ENCODE data around the gene PEAK1.

PEAK1 gene

DNA sequence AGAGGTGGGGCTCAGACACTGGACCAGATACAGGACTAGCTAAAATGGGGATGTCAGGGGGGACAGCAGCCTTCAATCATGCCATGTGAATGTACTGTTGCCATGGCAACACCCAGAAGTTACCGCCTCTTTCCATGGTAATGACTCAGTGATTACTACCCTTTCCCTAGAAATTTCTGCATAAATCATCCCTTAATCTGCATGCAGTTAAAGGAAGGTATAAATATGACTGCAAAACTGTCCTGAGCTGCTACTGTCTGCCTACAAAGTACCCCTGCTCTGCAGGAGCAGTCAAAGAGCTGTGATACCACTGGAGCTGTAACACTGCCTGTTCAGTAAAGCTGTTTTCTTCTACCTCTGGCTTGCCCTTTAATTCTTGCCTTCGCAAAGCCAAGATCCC lies 168.2 kb downstream of the PEAK1 start:
- Histone ChIP-seq H3K4me3 (no peak overlapping the region), H3K4me1 (no peaks in the 10 kb centered on the region), H3K36me3 (no peaks in the 10 kb centered on the region), H3K27me3 (no peaks in the 10 kb centered on the region), H4K20me1 (no peaks in the 10 kb centered on the region), H3K4me2 (no peak overlapping the region), H3K9ac (no peak overlapping the region), H3K27ac (no peak overlapping the region), H3K9me3 (no peaks in the 10 kb centered on the region)
- TF ChIP-seq Cebpa-rat (IDR thresholded peaks at IDR 0.05) = no peak

DNA sequence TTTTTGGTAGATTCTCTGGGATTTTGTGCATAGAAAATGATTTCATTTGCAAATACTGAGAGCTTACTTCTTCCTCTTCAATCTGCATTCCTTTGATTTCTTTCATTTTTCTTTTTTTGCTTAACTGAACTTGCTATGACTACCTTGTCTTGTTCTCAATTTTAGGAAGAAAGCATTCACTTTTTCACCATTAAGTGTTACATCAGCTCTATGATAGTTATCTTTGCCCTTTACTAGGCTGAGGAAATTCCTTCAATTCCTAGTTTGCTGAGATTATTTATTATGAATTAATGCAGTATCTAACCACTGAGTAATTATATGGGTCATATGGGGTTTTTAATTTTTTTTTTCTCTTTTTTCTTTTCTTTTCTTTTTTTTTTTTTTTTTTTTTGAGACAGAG lies 172.8 kb downstream of the PEAK1 start:
- Histone ChIP-seq H3K4me2 (no peak overlapping the region), H3K9ac (no peak overlapping the region), H3K4me1 (no peaks in the 10 kb centered on the region), H3K9me3 (no peaks in the 10 kb centered on the region), H4K20me1 (no peaks in the 10 kb centered on the region), H3K27ac (no peak overlapping the region), H3K36me3 (no peaks in the 10 kb centered on the region), H3K4me3 (no peak overlapping the region), H3K27me3 (no peaks in the 10 kb centered on the region)
- TF ChIP-seq Cebpa-rat (IDR thresholded peaks at IDR 0.05) = no peak

DNA sequence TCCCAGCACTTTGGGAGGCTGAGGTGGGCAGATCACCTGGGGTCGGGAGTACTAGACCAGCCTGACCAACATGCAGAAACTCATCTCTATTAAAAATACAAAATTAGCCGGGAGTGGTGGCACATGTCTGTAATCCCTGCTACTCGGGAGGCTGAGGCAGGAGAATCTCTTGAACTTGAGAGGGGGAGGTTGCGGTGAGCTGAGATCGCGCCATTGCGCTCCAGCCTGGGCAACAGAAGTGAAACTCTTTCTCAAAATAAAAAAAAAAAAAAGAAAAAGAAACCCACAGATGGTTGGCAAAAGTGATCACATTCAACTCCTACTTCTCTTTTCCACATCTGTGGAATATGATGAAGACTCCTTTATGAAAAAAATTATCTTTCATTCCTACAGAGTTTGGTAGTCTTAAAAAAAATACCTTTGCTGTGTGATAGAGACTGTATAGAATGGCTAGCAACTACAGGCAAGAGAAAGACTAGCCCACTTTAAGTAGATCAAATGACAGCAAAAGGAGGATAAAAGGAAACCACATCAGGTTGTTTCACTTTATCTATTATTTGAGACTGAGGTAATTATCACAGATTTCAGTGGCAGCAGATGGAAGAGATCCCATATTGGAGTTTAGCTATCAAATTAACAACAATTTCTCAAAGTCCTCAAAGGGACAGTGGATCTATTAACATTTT lies 176.0 kb downstream of the PEAK1 start:
- no peak overlapping the region for H3K27ac ChIP-seq
- H3K4me2 ChIP-seq = no peak overlapping the region

DNA sequence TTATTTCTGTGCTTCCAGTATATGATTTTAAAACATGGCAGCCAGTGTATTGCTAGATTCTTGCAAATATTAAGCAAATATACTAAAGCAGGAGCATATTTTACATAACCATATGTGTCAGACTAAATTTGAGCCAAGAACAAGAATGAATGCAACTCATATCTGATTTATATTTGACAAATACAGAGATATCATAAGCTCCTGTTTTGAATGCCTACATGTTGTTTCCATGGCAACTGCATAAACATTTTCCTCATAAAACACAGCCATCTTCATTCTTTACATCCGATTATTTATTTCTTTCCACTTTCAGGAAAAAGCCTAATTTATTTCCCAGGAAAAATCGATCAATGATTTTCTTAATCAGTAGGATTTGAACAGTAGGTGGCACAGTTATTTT lies 176.8 kb downstream of the PEAK1 start:
- TF ChIP-seq Cebpa-rat (IDR thresholded peaks at IDR 0.05) = no peak
- no peak overlapping the region for H3K4me3 ChIP-seq

More for the DNA sequence above, 176.0 kb downstream of the PEAK1 start:
- no peak overlapping the region for H3K4me3 ChIP-seq
- no peaks in the 10 kb centered on the region for H3K9me3 ChIP-seq
- no peak overlapping the region for H3K9ac ChIP-seq
- no peaks in the 10 kb centered on the region for H3K4me1 ChIP-seq
- H3K27me3 ChIP-seq = no peaks in the 10 kb centered on the region
- TF ChIP-seq Cebpa-rat (IDR thresholded peaks at IDR 0.05) = no peak
- no peaks in the 10 kb centered on the region for H3K36me3 ChIP-seq
- no peaks in the 10 kb centered on the region for H4K20me1 ChIP-seq

DNA sequence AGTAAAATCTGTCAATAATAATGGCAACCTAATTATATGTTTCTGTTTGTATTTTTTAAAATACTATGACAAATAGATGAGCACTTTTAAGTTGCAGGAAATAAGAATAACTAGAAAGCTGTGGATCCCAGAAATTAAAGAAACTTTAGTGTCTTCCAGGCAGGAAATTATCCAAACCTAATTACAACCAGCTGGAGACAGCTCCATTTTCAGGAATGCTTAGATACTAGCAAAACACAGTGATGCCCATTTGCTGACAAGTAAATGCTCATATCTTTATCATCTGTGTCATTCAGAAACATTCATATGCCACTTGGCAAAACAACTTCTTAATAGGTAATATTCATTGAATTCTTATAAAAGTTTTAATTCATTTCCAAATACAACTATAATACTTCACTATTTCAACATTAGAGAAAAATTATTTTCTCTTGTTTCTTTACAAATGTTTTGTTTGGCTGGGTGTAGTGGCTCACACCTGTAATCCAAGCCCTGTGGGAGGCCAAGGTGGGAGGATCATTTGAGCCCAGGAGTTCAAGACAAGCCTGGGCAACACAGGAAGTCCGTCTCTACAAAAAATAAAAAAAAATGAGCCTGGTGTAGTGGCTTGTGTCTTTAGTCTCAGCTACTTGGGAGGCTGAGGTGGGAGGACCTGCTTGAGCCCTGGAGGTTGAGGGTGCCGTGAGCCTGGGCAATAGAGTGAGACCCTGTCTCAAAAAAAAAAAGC lies 179.9 kb downstream of the PEAK1 start:
- H3K9ac ChIP-seq = no peak overlapping the region
- H3K4me2 ChIP-seq = no peak overlapping the region
- no peaks in the 10 kb centered on the region for H3K4me1 ChIP-seq
- peaks cover 18% of the 10 kb centered on the region for H3K9me3 ChIP-seq
- H3K4me3 ChIP-seq = no peak overlapping the region
- no peak overlapping the region for H3K27ac ChIP-seq
- no peaks in the 10 kb centered on the region for H3K27me3 ChIP-seq
- peaks cover 13% of the 10 kb centered on the region for H3K36me3 ChIP-seq
- no peaks in the 10 kb centered on the region for H4K20me1 ChIP-seq
- no peak for TF ChIP-seq Cebpa-rat (IDR thresholded peaks at IDR 0.05)

More for the DNA sequence above, 176.8 kb downstream of the PEAK1 start:
- no peak overlapping the region for H3K27ac ChIP-seq
- H3K36me3 ChIP-seq = no peaks in the 10 kb centered on the region
- no peaks in the 10 kb centered on the region for H3K4me1 ChIP-seq
- no peak overlapping the region for H3K9ac ChIP-seq
- H3K27me3 ChIP-seq = no peaks in the 10 kb centered on the region
- H3K4me2 ChIP-seq = no peak overlapping the region
- H3K9me3 ChIP-seq = no peaks in the 10 kb centered on the region
- H4K20me1 ChIP-seq = no peaks in the 10 kb centered on the region

DNA sequence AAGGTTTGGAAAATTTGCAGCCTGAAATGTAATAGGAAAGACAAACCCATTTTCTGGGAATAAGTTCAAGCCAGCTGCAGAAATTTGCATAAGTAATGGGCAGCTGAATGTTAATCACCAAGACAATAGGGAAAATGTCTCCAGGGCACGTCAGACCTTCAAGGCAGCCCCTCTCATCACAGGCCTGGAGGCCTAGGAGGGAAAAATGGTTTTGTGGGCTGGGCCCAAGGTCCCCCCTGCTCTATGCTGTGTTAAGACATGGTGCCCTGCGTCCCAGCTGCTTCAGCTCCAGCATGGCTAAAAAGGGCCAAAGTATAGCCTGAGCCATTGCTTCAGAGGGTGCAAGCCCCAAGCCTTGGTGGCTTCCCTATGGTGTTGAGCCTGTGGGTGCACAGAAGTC lies 184.3 kb downstream of the PEAK1 start:
- Histone ChIP-seq H3K27me3 (no peaks in the 10 kb centered on the region), H3K4me1 (no peaks in the 10 kb centered on the region), H3K36me3 (peaks cover 13% of the 10 kb centered on the region), H3K9me3 (peaks cover 23% of the 10 kb centered on the region), H3K27ac (no peak overlapping the region), H3K4me3 (0 out of 2 replicates have a peak overlapping the region, but pooled peaks have one; percentile 1), H4K20me1 (no peaks in the 10 kb centered on the region), H3K9ac (no peak overlapping the region), H3K4me2 (no peak overlapping the region)
- TF ChIP-seq Cebpa-rat (IDR thresholded peaks at IDR 0.05) = no peak

DNA sequence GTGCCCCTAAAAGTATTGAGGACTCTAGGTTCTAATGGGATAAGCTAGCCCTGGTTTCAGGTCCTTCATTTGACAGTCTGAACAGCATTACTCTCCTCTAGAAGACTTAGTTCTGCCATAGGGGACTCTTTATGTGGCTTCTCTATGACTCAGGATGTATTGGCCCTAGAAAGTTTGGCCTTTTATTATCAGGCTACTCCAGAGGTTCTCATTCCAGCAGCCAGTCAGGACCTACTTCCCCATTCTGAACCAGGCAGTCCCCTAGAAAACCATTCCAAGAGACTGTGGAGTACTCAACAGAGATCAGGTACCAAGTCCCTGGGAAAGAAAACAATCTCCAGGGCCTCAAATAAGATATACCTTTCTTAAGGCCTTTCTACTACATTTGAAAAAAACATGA lies 191.1 kb downstream of the PEAK1 start:
- H3K9ac ChIP-seq = no peak overlapping the region
- H4K20me1 ChIP-seq = no peaks in the 10 kb centered on the region
- no peaks in the 10 kb centered on the region for H3K9me3 ChIP-seq
- H3K4me3 ChIP-seq = no peak overlapping the region
- no peak overlapping the region for H3K4me2 ChIP-seq
- H3K27me3 ChIP-seq = no peaks in the 10 kb centered on the region
- TF ChIP-seq Cebpa-rat (IDR thresholded peaks at IDR 0.05) = no peak
- no peak overlapping the region for H3K27ac ChIP-seq
- peaks cover 11% of the 10 kb centered on the region for H3K4me1 ChIP-seq
- H3K36me3 ChIP-seq = no peaks in the 10 kb centered on the region

DNA sequence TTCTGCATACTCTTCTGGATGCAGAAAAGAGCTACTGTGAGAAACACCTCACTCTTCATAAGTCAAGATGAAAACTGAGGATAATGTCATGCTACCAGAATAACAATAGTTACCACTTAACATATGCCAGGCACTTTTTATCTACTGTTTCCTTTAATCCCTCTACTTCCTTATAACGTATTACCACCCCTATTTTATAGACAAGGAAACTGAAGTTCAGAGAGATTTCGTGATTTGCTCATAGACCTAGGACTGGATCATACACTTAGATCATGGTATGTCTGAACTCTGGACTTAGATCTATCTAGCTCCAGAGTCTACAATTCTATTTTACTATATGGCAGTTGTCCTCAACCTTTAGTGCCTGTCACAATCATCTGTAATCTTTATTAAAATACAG lies 193.3 kb downstream of the PEAK1 start:
- H4K20me1 ChIP-seq = no peaks in the 10 kb centered on the region
- peaks cover 11% of the 10 kb centered on the region for H3K4me1 ChIP-seq
- no peaks in the 10 kb centered on the region for H3K27me3 ChIP-seq
- H3K4me3 ChIP-seq = no peak overlapping the region
- no peaks in the 10 kb centered on the region for H3K9me3 ChIP-seq
- no peak overlapping the region for H3K27ac ChIP-seq
- no peak overlapping the region for H3K9ac ChIP-seq
- no peak for TF ChIP-seq Cebpa-rat (IDR thresholded peaks at IDR 0.05)
- no peaks in the 10 kb centered on the region for H3K36me3 ChIP-seq
- no peak overlapping the region for H3K4me2 ChIP-seq

DNA sequence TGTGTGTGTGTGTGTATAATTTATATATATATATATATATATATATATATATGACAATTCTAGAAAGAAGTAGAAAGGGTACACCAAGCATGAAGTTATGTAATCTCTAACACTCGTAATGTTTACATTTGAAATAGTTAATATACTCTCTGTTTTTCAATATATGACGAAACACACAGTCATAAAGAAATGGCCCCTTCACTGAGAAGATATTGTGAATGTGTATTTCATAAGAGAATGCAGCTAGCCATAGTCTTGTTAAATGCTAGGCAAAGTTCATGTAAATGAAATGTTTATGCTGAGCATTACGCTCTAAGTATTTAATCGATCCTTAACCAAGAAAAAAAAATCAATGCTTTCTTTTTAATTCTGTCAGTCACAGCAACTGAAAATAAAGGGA lies 194.3 kb downstream of the PEAK1 start:
- no peaks in the 10 kb centered on the region for H3K27me3 ChIP-seq
- no peak overlapping the region for H3K27ac ChIP-seq
- H3K4me3 ChIP-seq = no peak overlapping the region
- no peaks in the 10 kb centered on the region for H3K9me3 ChIP-seq
- peaks cover 11% of the 10 kb centered on the region for H3K4me1 ChIP-seq
- no peak overlapping the region for H3K9ac ChIP-seq
- no peaks in the 10 kb centered on the region for H3K36me3 ChIP-seq
- H3K4me2 ChIP-seq = no peak overlapping the region
- TF ChIP-seq Cebpa-rat (IDR thresholded peaks at IDR 0.05) = no peak
- no peaks in the 10 kb centered on the region for H4K20me1 ChIP-seq

DNA sequence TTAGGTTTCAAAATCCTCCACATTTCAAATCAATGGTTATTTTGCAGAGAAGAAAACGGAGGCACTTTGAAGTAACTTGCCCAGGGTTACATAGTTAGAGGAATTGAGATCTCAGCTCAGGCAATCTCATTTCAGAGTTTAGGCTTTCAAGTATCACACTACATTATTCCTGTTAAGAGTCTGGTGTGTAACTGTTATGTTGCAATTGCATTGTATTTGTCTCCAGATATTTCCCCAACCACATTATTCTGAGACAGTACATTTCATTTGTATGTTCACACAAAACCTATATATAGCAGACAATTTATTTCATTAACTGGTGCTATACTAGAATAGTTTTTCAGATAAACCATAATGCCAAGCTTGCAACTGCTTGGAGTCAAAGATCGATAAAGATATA lies 194.8 kb downstream of the PEAK1 start:
- H3K4me3 ChIP-seq = no peak overlapping the region
- no peak overlapping the region for H3K27ac ChIP-seq
- H3K9me3 ChIP-seq = no peaks in the 10 kb centered on the region
- H3K4me2 ChIP-seq = peak overlapping the region; percentile 32
- H3K36me3 ChIP-seq = no peaks in the 10 kb centered on the region
- no peaks in the 10 kb centered on the region for H3K27me3 ChIP-seq
- H3K9ac ChIP-seq = no peak overlapping the region
- H3K4me1 ChIP-seq = peaks cover 11% of the 10 kb centered on the region
- no peaks in the 10 kb centered on the region for H4K20me1 ChIP-seq
- TF ChIP-seq Cebpa-rat (IDR thresholded peaks at IDR 0.05) = no peak

Data from BLaER1 (cell line).